T47D (cell line): ENCODE results near the gene LHCGR.

Experiments used
- DNase-seq, 2 experiments: peaks; one replicate each; pipeline versions ENCODE4 v3.0.0 to v3.0.0-alpha.2; 2011 to 2012; ENCODE audit warnings: low read depth in 1 of 2, low spot score in 1 of 2
- JUND ChIP-seq: IDR thresholded peaks from 2 replicates; pipeline ENCODE4 v1.6.1; 2012; ENCODE audit warnings: low read depth
- in situ Hi-C: cut with HindIII; loops from 2 replicates; pipeline ENCODE4 v1.10.0; 2016; ENCODE audit warnings: low sequenced_read_pairs, low pct_unique_long_range_greater_than_20kb

LHCGR gene

GRCh38 chr2:48755473-48755872 lies at the start of gene LHCGR:
Gene LHCGR (minus strand): TSS chr2:48755724. CDS start chr2:48755671, 53 bp downstream.
- in situ Hi-C loops = no loop called here
- no peak for DNase-seq
- TF ChIP-seq JUND = no peak

GRCh38 chr2:48799601-48800000 lies 44.1 kb upstream of the LHCGR start:
- in situ Hi-C loops = no loop called here
- no peak for DNase-seq
- no peak for TF ChIP-seq JUND

- TF ChIP-seq JUND = no peak
- in situ Hi-C loops = no loop called here
- no peak for DNase-seq
Measured at GRCh38 chr2:48795065-48795464, 39.5 kb upstream of the LHCGR start.

- DNase-seq = no peak
- in situ Hi-C loops = no loop called here
- no peak for TF ChIP-seq JUND
Measured at GRCh38 chr2:48793671-48794070, 38.1 kb upstream of the LHCGR start.

- in situ Hi-C loops = no loop called here
- no peak for TF ChIP-seq JUND
- no peak for DNase-seq
Measured at GRCh38 chr2:48792030-48792429, 36.5 kb upstream of the LHCGR start.

- no peak for DNase-seq
- in situ Hi-C loops = no loop called here
- TF ChIP-seq JUND = no peak
Measured at GRCh38 chr2:48790407-48791170, 35.1 kb upstream of the LHCGR start.

- no peak for TF ChIP-seq JUND
- in situ Hi-C loops = no loop called here
- no peak for DNase-seq
Measured at GRCh38 chr2:48787580-48787979, 32.1 kb upstream of the LHCGR start.

- no peak for TF ChIP-seq JUND
- DNase-seq = no peak
- in situ Hi-C loops = no loop called here
Measured at GRCh38 chr2:48781366-48781765, 25.8 kb upstream of the LHCGR start.

- no peak for DNase-seq
- in situ Hi-C loops = no loop called here
- no peak for TF ChIP-seq JUND
Measured at GRCh38 chr2:48779019-48779716, 23.6 kb upstream of the LHCGR start.

- TF ChIP-seq JUND = no peak
- in situ Hi-C loops = no loop called here
- DNase-seq = no peak
Measured at GRCh38 chr2:48774251-48774650, 18.7 kb upstream of the LHCGR start.

GRCh38 chr2:48771241-48772014 lies 15.9 kb upstream of the LHCGR start:
- no peak for DNase-seq
- in situ Hi-C loops = no loop called here
- TF ChIP-seq JUND = no peak

GRCh38 chr2:48770181-48770580 lies 14.7 kb upstream of the LHCGR start:
- TF ChIP-seq JUND = no peak
- in situ Hi-C loops = no loop called here
- no peak for DNase-seq

GRCh38 chr2:48768669-48769068 lies 13.1 kb upstream of the LHCGR start:
- DNase-seq = no peak
- no peak for TF ChIP-seq JUND
- in situ Hi-C loops = no loop called here
